HepG2 (cell line): ENCODE data around the gene CDK1. TPM values are rescaled to one million over a fixed set of nuclear protein-coding genes. Genes with fewer than 3 reads are reported as not detected.

Experiments
- ATAC-seq: fragments of 200-7000 bp; cut with Tn5 transposase; 3 replicates; pipeline ENCODE4 v1.9.1; 2020; ENCODE audit warnings: mild to moderate bottlenecking, moderate library complexity
- BruUV-seq: library from RNA; stranded (reverse); fragments of 400-500 nt; replicated peaks from 2 replicates; lab custom pipeline; 2021; lab: Mats Ljungman, UMichigan
- CTCF ChIA-PET: fragments of 300-600 bp; formaldehyde crosslinking; extraction: SDS; loops from one replicate; lab custom pipeline; 2021; ENCODE audit warnings: low total read pairs, inconsistent platforms, low intra/inter-chr PET ratio; lab: Yijun Ruan, JAX
- POLR2A ChIA-PET: fragments of 350-600 bp; sonication (Branson Sonifier 250); formaldehyde crosslinking; loops from one replicate; lab custom pipeline; 2020; ENCODE audit warnings: antibody characterized with exemption, inconsistent platforms; lab: Yijun Ruan, JAX
- DNase-seq: peaks from one replicate; pipeline ENCODE4 v3.0.0-alpha.2; 2015; ENCODE audit warnings: low spot score
- FAIRE-seq: peaks from 3 replicates; lab custom pipeline; 2011; peaks lifted over from hg19 to GRCh38; lab: Jason Lieb, UNC
- H2AFZ ChIP-seq: one replicate; pipeline ENCODE4 v1.6.1; 2011; ENCODE audit warnings: low read length, inconsistent platforms
- H3K27ac ChIP-seq: fragments of 300-600 bp; 3 replicates; pipeline ENCODE4 v1.8.0; 2011; ENCODE audit warnings: mixed run types, mild to moderate bottlenecking, mixed read lengths, low read length, inconsistent platforms; ENCODE audit not compliant: insufficient read depth; ENCODE audit errors: extremely low read length
- H3K27me3 ChIP-seq, 2 experiments: fragments of 200-600 bp in 1 of 2; 2 replicates in 1 of 2; 3 replicates in 1 of 2; pipeline versions ENCODE4 v1.6.0 to v1.8.0; 2011; ENCODE audit warnings: low read length in 2 of 2, mild to moderate bottlenecking in 2 of 2, moderate library complexity in 2 of 2, inconsistent platforms in 1 of 2; ENCODE audit not compliant: insufficient read depth in 2 of 2, control insufficient read depth in 1 of 2
- H3K36me3 ChIP-seq, 2 experiments: fragments of 200-600 bp in 1 of 2; replicated peaks in 1 of 2; 2 replicates in 1 of 2; 3 replicates in 1 of 2; pipeline versions ENCODE4 v1.5.1 to v1.8.0; 2011; ENCODE audit warnings: low read length in 2 of 2, inconsistent platforms in 1 of 2; ENCODE audit not compliant: insufficient read depth in 2 of 2, control insufficient read depth in 1 of 2
- H3K4me1 ChIP-seq: 2 replicates; pipeline ENCODE4 v1.5.1; 2012; ENCODE audit warnings: low read length, inconsistent platforms; ENCODE audit not compliant: insufficient read depth
- H3K4me2 ChIP-seq: 2 replicates; pipeline ENCODE4 v1.6.0; 2011; ENCODE audit warnings: low read depth, low read length, inconsistent platforms
- H3K4me3 ChIP-seq, 3 experiments: fragments of 200-600 bp in 1 of 3; sonication (generic), shearing (Covaris generic) in 1 of 3; replicated peaks in 1 of 3; 2 replicates each; pipeline ENCODE4 v1.5.1; 2011 to 2016; ENCODE audit warnings: low read length in 3 of 3, inconsistent platforms in 2 of 3, low read depth in 2 of 3, mild to moderate bottlenecking in 2 of 3, control low read depth in 1 of 3, mixed read lengths in 1 of 3; ENCODE audit not compliant: insufficient read depth in 1 of 3
- H3K79me2 ChIP-seq: one replicate; pipeline ENCODE4 v1.6.1; 2011; ENCODE audit warnings: low read length, inconsistent platforms; ENCODE audit not compliant: insufficient read depth
- H3K9ac ChIP-seq: 2 replicates; pipeline ENCODE4 v1.6.0; 2011; ENCODE audit warnings: mild to moderate bottlenecking, low read depth, low read length, inconsistent platforms; ENCODE audit not compliant: insufficient read depth
- H3K9me3 ChIP-seq: 2 replicates; pipeline ENCODE4 v1.5.1; 2012; ENCODE audit warnings: mild to moderate bottlenecking, low read length
- H4K20me1 ChIP-seq: 2 replicates; pipeline ENCODE4 v1.6.0; 2011; ENCODE audit warnings: inconsistent platforms, mild to moderate bottlenecking, low read length, moderate library complexity; ENCODE audit not compliant: insufficient read depth
- MLLT10 ChIP-seq: sonication (generic); formaldehyde crosslinking; IDR thresholded peaks from 2 replicates; pipeline ENCODE4 v1.4.0; 2020; ENCODE audit warnings: missing genetic modification reagents
- SMARCE1 ChIP-seq: fragments of 450-650 bp; IDR thresholded peaks from 2 replicates; pipeline ENCODE4 v1.6.1; 2017; ENCODE audit warnings: borderline replicate concordance
- SRSF4 ChIP-seq: fragments of 200-400 bp; formaldehyde crosslinking; IDR thresholded peaks from one replicate; pipeline ENCODE4 v1.6.1; 2018; ENCODE audit warnings: mild to moderate bottlenecking, low read depth, low read length, moderate library complexity; ENCODE audit not compliant: poor library complexity, severe bottlenecking
- STAG1 ChIP-seq: sonication (generic); formaldehyde crosslinking; IDR thresholded peaks from 2 replicates; pipeline ENCODE4 v1.4.0; 2020; ENCODE audit warnings: missing genetic modification reagents
- WGBS: methylation state at CpG from one replicate; pipeline ENCODE4 v1.1.6; 2017; ENCODE audit warnings: low lambda C conversion rate; 5-methylcytosine and 5-hydroxymethylcytosine counted together
- in situ Hi-C: cut with HindIII; loops from 2 replicates; pipeline ENCODE4 v1.10.0; 2017; ENCODE audit warnings: low pct_unique_long_range_greater_than_20kb; ENCODE audit not compliant: extremely low pct_ligation_motif_present
- intact Hi-C: fragments of 100-400 bp; cut with micrococcal nuclease; formaldehyde crosslinking; loops from one replicate; pipeline ENCODE4 v1.10.0; 2022; ENCODE audit not compliant: unreplicated experiment
- polyA plus RNA-seq, 8 experiments: library from polyadenylated mRNA; depleted of rRNA in 3 of 8; stranded (reverse) in 7 of 8; unstranded in 1 of 8; fragments of >200 nt; fragmentation: Illumina TruSeq in 4 of 8; extraction: Trizol in 4 of 8; gene quantifications; 2 replicates each; pipeline versions ENCODE4 v1.2.1 to v1.2.3, GENCODE V29; 2011 to 2016; ENCODE audit warnings: low read depth in 4 of 8, missing spikeins in 1 of 8, mixed read lengths in 1 of 8; ENCODE audit not compliant: insufficient read depth in 1 of 8
- total RNA-seq, 5 experiments: library from RNA; depleted of rRNA; stranded (reverse); fragments of >200 nt; fragmentation: Illumina TruSeq; extraction: Trizol; gene quantifications; 2 replicates each; pipeline ENCODE4 v1.2.3, GENCODE V29; 2016; ENCODE audit warnings: low read depth in 1 of 5
- TF ChIP-seq, protein P1 (sequence below): sonication (generic); formaldehyde crosslinking; IDR thresholded peaks from 2 replicates; pipeline ENCODE4 v1.4.0; 2020; ENCODE audit warnings: missing genetic modification reagents
- TF ChIP-seq, protein P2 (sequence below): sonication (generic); formaldehyde crosslinking; IDR thresholded peaks from 2 replicates; pipeline ENCODE4 v1.5.1; 2020; ENCODE audit warnings: missing genetic modification reagents, mild to moderate bottlenecking, borderline replicate concordance
- TF ChIP-seq, protein P3 (sequence below): sonication (generic); formaldehyde crosslinking; IDR thresholded peaks from 2 replicates; pipeline ENCODE4 v1.5.0; 2020; ENCODE audit warnings: mild to moderate bottlenecking, missing genetic modification reagents, moderate library complexity
- TF ChIP-seq, protein P4 (sequence below): sonication (generic); formaldehyde crosslinking; IDR thresholded peaks from 2 replicates; pipeline ENCODE4 v1.4.0; 2020; ENCODE audit warnings: missing genetic modification reagents

The CDK1 gene
- total and polyA plus RNA-seq, 2 of the 13 experiments (the other 11 are each of a cell fraction or from before 2014, with no cell fraction given) = 42.6 to 132 TPM

DNA sequence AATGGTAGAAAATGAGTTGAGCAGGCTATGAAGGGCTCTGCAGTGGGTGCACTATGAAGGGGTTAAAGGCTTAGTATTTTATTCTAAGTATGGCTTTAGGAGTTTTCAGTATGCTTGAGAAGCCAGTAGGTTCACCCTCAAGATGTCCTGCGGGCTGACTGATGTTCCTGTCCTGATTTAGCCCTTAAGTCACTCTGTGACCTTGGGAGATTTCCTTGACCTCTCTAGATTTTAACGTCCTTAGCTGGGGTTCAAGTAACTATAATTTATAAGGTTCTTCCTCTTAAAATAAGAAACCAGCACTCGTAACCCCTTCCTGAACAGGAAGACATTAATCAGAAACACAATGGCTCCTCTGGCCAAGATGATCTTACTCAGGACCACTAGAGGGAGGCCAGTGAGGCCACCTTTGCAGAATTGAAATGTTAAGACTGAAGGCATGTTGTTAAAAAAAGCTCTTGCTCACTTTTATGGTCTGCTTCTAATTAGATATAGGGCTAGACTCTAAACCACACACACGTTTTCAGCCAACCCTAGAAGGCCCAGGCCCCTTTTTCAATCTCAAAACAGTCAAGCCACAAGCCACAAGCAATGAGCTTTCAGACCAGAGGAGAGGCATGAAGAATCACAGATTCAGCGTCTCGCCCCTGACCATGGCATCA, 41.9 kb downstream of the CDK1 start:
- Histone ChIP-seq H3K27ac (no peak overlapping the region), H4K20me1 (no peaks in the 10 kb centered on the region), H3K4me2 (no peak overlapping the region), H3K9me3 (no peaks in the 10 kb centered on the region), H3K4me1 (0 out of 2 replicates have a peak, but pooled peaks cover 6% of the 10 kb centered on the region), H3K4me3 (no peak overlapping the region), H3K79me2 (no peaks in the 10 kb centered on the region), H3K27me3 (no peaks in the 10 kb centered on the region), H2AFZ (no peak overlapping the region), H3K9ac (no peak overlapping the region), H3K36me3 (no peaks in the 10 kb centered on the region)
- CTCF ChIA-PET = no interaction called here
- TF ChIP-seq, protein P1, sequence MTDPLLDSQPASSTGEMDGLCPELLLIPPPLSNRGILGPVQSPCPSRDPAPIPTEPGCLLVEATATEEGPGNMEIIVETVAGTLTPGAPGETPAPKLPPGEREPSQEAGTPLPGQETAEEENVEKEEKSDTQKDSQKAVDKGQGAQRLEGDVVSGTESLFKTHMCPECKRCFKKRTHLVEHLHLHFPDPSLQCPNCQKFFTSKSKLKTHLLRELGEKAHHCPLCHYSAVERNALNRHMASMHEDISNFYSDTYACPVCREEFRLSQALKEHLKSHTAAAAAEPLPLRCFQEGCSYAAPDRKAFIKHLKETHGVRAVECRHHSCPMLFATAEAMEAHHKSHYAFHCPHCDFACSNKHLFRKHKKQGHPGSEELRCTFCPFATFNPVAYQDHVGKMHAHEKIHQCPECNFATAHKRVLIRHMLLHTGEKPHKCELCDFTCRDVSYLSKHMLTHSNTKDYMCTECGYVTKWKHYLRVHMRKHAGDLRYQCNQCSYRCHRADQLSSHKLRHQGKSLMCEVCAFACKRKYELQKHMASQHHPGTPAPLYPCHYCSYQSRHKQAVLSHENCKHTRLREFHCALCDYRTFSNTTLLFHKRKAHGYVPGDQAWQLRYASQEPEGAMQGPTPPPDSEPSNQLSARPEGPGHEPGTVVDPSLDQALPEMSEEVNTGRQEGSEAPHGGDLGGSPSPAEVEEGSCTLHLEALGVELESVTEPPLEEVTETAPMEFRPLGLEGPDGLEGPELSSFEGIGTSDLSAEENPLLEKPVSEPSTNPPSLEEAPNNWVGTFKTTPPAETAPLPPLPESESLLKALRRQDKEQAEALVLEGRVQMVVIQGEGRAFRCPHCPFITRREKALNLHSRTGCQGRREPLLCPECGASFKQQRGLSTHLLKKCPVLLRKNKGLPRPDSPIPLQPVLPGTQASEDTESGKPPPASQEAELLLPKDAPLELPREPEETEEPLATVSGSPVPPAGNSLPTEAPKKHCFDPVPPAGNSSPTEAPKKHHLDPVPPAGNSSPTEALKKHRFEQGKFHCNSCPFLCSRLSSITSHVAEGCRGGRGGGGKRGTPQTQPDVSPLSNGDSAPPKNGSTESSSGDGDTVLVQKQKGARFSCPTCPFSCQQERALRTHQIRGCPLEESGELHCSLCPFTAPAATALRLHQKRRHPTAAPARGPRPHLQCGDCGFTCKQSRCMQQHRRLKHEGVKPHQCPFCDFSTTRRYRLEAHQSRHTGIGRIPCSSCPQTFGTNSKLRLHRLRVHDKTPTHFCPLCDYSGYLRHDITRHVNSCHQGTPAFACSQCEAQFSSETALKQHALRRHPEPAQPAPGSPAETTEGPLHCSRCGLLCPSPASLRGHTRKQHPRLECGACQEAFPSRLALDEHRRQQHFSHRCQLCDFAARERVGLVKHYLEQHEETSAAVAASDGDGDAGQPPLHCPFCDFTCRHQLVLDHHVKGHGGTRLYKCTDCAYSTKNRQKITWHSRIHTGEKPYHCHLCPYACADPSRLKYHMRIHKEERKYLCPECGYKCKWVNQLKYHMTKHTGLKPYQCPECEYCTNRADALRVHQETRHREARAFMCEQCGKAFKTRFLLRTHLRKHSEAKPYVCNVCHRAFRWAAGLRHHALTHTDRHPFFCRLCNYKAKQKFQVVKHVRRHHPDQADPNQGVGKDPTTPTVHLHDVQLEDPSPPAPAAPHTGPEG (CRISPR knock-in tag) = no peak
- TF ChIP-seq SMARCE1 (no peak), MLLT10 (no peak), SRSF4 (no peak), STAG1 (CRISPR knock-in tag) (peak; percentile 36)
- TF ChIP-seq, protein P2, sequence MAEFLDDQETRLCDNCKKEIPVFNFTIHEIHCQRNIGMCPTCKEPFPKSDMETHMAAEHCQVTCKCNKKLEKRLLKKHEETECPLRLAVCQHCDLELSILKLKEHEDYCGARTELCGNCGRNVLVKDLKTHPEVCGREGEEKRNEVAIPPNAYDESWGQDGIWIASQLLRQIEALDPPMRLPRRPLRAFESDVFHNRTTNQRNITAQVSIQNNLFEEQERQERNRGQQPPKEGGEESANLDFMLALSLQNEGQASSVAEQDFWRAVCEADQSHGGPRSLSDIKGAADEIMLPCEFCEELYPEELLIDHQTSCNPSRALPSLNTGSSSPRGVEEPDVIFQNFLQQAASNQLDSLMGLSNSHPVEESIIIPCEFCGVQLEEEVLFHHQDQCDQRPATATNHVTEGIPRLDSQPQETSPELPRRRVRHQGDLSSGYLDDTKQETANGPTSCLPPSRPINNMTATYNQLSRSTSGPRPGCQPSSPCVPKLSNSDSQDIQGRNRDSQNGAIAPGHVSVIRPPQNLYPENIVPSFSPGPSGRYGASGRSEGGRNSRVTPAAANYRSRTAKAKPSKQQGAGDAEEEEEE = no peak
- TF ChIP-seq, protein P3, sequence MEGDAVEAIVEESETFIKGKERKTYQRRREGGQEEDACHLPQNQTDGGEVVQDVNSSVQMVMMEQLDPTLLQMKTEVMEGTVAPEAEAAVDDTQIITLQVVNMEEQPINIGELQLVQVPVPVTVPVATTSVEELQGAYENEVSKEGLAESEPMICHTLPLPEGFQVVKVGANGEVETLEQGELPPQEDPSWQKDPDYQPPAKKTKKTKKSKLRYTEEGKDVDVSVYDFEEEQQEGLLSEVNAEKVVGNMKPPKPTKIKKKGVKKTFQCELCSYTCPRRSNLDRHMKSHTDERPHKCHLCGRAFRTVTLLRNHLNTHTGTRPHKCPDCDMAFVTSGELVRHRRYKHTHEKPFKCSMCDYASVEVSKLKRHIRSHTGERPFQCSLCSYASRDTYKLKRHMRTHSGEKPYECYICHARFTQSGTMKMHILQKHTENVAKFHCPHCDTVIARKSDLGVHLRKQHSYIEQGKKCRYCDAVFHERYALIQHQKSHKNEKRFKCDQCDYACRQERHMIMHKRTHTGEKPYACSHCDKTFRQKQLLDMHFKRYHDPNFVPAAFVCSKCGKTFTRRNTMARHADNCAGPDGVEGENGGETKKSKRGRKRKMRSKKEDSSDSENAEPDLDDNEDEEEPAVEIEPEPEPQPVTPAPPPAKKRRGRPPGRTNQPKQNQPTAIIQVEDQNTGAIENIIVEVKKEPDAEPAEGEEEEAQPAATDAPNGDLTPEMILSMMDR (CRISPR knock-in tag) = peak; percentile 22; the same call in 1 of the 2 replicates
- TF ChIP-seq, protein P4, sequence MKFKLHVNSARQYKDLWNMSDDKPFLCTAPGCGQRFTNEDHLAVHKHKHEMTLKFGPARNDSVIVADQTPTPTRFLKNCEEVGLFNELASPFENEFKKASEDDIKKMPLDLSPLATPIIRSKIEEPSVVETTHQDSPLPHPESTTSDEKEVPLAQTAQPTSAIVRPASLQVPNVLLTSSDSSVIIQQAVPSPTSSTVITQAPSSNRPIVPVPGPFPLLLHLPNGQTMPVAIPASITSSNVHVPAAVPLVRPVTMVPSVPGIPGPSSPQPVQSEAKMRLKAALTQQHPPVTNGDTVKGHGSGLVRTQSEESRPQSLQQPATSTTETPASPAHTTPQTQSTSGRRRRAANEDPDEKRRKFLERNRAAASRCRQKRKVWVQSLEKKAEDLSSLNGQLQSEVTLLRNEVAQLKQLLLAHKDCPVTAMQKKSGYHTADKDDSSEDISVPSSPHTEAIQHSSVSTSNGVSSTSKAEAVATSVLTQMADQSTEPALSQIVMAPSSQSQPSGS (CRISPR knock-in tag) = no peak
- FAIRE-seq = no peak
- 78% methylated on average over 5 of the region's 6 CpGs for WGBS
- ATAC-seq = peak; percentile 44; the same call in 1 of the 3 replicates
- intact Hi-C loops (loop anchor here (10.0 kb wide), 1 partner anchor 325 kb away; no protein-coding TSS in a partner anchor), in situ Hi-C loops (loop anchor here (5.0 to 25.0 kb wide), 3 partner anchors 145 to 792 kb away; no protein-coding TSS in a partner anchor)
- DNase-seq = no peak
- POLR2A ChIA-PET = no interaction called here
- no TSS peak for BruUV-seq
